Embryonic facial prominence (tissue), 1 donor: ENCODE results near the gene FBXO4.
"Not testable (repeated sequence)": the region's sequence is repeated elsewhere in the genome, so short reads cannot be mapped to it uniquely, and the experiment has no call there.

Experiments used
- DNase-seq: peaks from one replicate; pipeline ENCODE4 v3.0.0-alpha.2; 2016; ENCODE audit errors: extremely low spot score

FBXO4 gene

DNA sequence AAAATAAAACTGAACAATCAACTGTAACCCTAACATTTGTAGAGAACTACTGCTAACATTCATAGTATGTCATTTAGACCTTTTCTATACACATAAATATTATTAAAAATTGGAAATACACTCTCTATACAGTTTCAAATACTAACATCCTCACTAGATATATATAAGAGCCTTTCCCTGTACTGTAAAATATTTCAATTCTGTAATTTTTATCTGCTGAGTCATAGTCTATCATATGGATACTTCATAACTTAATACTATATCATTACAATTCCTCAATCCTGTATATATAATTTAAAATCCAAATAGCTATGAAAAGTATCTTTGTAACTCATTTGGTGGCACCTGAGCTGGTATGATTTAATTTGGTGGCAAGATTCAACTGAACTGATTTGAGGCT, 55.8 kb downstream of the FBXO4 start:
- DNase-seq, result no peak

DNA sequence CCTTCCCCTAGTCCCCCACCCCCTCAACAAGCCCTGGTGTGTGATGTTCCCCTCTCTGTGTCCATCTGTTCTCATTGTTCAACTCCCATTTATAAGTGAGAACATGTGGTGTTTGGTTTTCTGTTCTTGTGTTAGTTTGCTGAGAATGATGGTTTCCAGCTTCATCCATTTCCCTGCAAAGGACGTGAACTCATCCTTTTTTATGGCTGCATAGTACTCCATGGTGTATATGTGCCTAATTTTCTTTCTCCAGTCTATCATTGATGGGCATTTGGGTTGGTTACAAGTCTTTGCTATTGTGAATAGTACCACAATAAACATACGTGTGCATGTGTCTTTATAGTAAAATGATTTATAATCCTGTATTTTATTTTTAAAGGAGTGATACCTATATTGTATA, 57.8 kb downstream of the FBXO4 start:
- not testable (repeated sequence) for DNase-seq

DNA sequence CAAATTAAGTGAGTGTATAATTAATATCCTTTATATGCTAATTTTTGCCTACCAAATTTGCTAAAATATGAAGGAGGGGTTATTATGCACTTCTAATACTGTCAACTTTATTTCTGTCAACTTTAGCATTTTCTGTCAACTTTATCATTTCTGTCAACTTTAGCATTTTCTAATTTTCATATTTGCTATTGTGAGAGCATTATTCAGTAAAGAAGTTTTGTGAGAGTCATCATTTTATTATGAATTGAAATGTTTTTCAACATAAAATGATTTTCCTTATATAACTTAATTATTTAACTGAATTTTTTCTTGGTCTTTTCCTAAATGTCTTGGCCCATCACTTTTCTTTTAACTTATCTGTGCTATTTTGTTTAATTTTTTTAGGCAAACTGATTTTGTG, 58.2 kb downstream of the FBXO4 start:
- DNase-seq, result no peak

DNA sequence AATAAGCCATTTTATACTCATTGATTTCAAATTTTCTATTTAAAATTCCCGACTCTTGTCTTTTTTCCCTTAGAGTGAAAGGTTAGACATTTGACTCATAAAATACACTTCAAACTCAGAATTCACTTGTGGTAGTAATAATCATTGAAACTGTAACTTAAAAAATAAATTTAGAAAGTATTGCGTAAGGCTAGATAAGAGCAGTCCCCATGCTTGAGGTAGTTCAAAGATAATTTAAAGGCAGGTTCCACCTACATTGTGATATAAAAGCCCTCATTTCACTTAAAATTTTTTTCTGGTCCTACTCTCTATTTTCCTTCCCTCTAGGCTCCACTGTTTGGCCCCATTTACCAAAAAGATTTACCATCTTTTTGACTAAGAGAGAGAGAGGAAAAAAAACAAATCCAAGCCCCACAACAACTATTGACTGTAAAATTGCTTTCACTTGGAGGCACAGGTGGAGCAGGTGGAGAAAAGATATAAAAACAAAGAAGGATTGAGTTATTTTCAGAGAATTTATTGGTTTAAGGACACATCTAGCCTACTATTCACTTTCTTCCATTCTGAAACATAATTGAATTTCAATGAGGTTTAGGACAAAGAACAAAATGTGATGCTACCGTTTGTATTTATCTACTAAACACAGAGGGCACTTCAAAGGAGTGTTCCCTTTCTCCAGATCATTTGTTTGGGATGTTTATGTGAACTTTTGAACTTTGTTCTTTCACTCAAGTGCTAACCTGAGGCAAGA, 61.0 kb downstream of the FBXO4 start:
- DNase-seq, result no peak
